HCT116 (cell line): ENCODE data around the gene MYO10. TPM values are rescaled to one million over a fixed set of nuclear protein-coding genes. Genes with fewer than 3 reads are reported as not detected.

Experiments used
- ATAC-seq: fragments of 200-7000 bp; cut with Tn5 transposase; 2 replicates; pipeline ENCODE4 v1.9.1; 2020; ENCODE audit warnings: mild to moderate bottlenecking, moderate library complexity
- BruUV-seq: library from RNA; stranded (reverse); fragments of 400-500 nt; replicated peaks from 2 replicates; lab custom pipeline; 2021; lab: Mats Ljungman, UMichigan
- CTCF ChIA-PET: fragments of 300-600 bp; sonication (Branson Sonifier 250); formaldehyde crosslinking; loops from one replicate; lab custom pipeline; 2021; ENCODE audit warnings: antibody characterized with exemption; lab: Charles Lee
- POLR2A ChIA-PET: fragments of 300-600, 350-600 bp; sonication (Branson Sonifier 250); formaldehyde crosslinking; loops from one replicate; lab custom pipeline; 2021; ENCODE audit warnings: antibody characterized with exemption; lab: Charles Lee
- RAD21 ChIA-PET, 2 experiments: fragments of 300-600 bp; sonication (Branson Sonifier 250); formaldehyde crosslinking; loops; one replicate each; lab custom pipeline; 2023; ENCODE audit warnings: low total read pairs in 2 of 2; ENCODE audit not compliant: uncharacterized antibody in 2 of 2, unreplicated experiment in 2 of 2, low non-redundant PET in 1 of 2; lab: Charles Lee
- DNase-seq: peaks from one replicate; pipeline ENCODE4 v3.0.0-alpha.2; 2010; ENCODE audit warnings: low read depth, low spot score
- H2AFZ ChIP-seq: fragments of 200-600 bp; shearing (Covaris generic), sonication (generic); 2 replicates; pipeline ENCODE4 v1.6.1; 2017; ENCODE audit warnings: low read depth, mixed run types, mixed read lengths, antibody characterized with exemption, low read length; ENCODE audit not compliant: poor library complexity, severe bottlenecking
- H3K27ac ChIP-seq: 2 replicates; pipeline ENCODE4 v1.5.1; 2012; ENCODE audit warnings: low read depth, low read length
- H3K27me3 ChIP-seq: fragments of 200-600 bp; sonication (generic); 2 replicates; pipeline ENCODE4 v1.6.1; 2016; ENCODE audit warnings: mixed run types, low read length, mixed read lengths; ENCODE audit not compliant: insufficient read depth
- H3K36me3 ChIP-seq, 2 experiments: fragments of 200-500 bp in 1 of 2; fragments of 200-600 bp in 1 of 2; sonication (Bioruptor generic) in 1 of 2; sonication (generic) in 1 of 2; 2 replicates each; pipeline versions ENCODE4 v1.5.1 to v1.6.1; 2014 to 2016; ENCODE audit warnings: low read length in 2 of 2, inconsistent platforms in 1 of 2, mixed read lengths in 1 of 2, mixed run types in 1 of 2; ENCODE audit not compliant: insufficient read depth in 2 of 2, control insufficient read depth in 1 of 2
- H3K4me1 ChIP-seq, 2 experiments: fragments of 200-600 bp in 1 of 2; sonication (generic) in 1 of 2; 2 replicates each; pipeline versions ENCODE4 v1.5.1 to v1.6.1; 2012 to 2017; ENCODE audit warnings: low read length in 2 of 2, inconsistent platforms in 1 of 2, mild to moderate bottlenecking in 1 of 2, mixed read lengths in 1 of 2, mixed run types in 1 of 2, moderate library complexity in 1 of 2; ENCODE audit not compliant: insufficient read depth in 2 of 2, control insufficient read depth in 1 of 2
- H3K4me2 ChIP-seq: fragments of 200-600 bp; sonication (generic); 2 replicates; pipeline ENCODE4 v1.6.1; 2017; ENCODE audit warnings: mixed run types, low read length, mixed read lengths
- H3K4me3 ChIP-seq, 2 experiments: fragments of 200-600 bp in 1 of 2; sonication (generic) in 1 of 2; replicated peaks in 1 of 2; 2 replicates each; pipeline ENCODE4 v1.5.1; 2011 to 2016; ENCODE audit warnings: low read length in 2 of 2, control low read depth in 1 of 2, low read depth in 1 of 2, mild to moderate bottlenecking in 1 of 2, mixed read lengths in 1 of 2, mixed run types in 1 of 2
- H3K79me2 ChIP-seq: fragments of 200-600 bp; sonication (generic); 2 replicates; pipeline ENCODE4 v1.6.1; 2017; ENCODE audit warnings: mild to moderate bottlenecking, mixed run types, low read length, moderate library complexity, mixed read lengths; ENCODE audit not compliant: insufficient read depth
- H3K9ac ChIP-seq: fragments of 200-600 bp; sonication (generic); 2 replicates; pipeline ENCODE4 v1.6.1; 2016; ENCODE audit warnings: low read length, mixed read lengths
- H3K9me2 ChIP-seq: fragments of 200-600 bp; sonication (generic), shearing (Covaris generic); 2 replicates; pipeline ENCODE4 v1.6.1; 2017; ENCODE audit warnings: mixed run types, mild to moderate bottlenecking, moderate library complexity; ENCODE audit not compliant: insufficient read depth
- H3K9me3 ChIP-seq, 2 experiments: fragments of 200-500 bp in 1 of 2; fragments of 200-600 bp in 1 of 2; sonication (Bioruptor generic) in 1 of 2; sonication (generic) in 1 of 2; 2 replicates each; pipeline ENCODE4 v1.6.1; 2014 to 2017; ENCODE audit warnings: low read length in 2 of 2, mixed read lengths in 2 of 2, inconsistent platforms in 1 of 2, low read depth in 1 of 2, mild to moderate bottlenecking in 1 of 2, mixed run types in 1 of 2, moderate library complexity in 1 of 2; ENCODE audit not compliant: control insufficient read depth in 1 of 2, insufficient read depth in 1 of 2
- H4K20me1 ChIP-seq: fragments of 200-600 bp; sonication (generic), shearing (Covaris generic); 2 replicates; pipeline ENCODE4 v1.6.1; 2017; ENCODE audit warnings: mixed run types, mild to moderate bottlenecking, moderate library complexity; ENCODE audit not compliant: insufficient read depth
- ELF1 ChIP-seq: IDR thresholded peaks from 2 replicates; pipeline ENCODE4 v1.6.1; 2012; ENCODE audit warnings: low read depth, borderline replicate concordance
- JUND ChIP-seq: IDR thresholded peaks from 2 replicates; pipeline ENCODE4 v1.6.1; 2012
- MAX ChIP-seq: IDR thresholded peaks from 2 replicates; pipeline ENCODE4 v1.6.1; 2012
- POLR2AphosphoS5 ChIP-seq: IDR thresholded peaks from 2 replicates; pipeline ENCODE4 v1.6.1; 2011; ENCODE audit warnings: mild to moderate bottlenecking, low read depth, low read length, moderate library complexity
- SP1 ChIP-seq: IDR thresholded peaks from 2 replicates; pipeline ENCODE4 v1.6.1; 2012; ENCODE audit warnings: low read depth
- intact Hi-C: fragments of 100-400 bp; cut with micrococcal nuclease; formaldehyde crosslinking; loops from 2 replicates; pipeline ENCODE4 v1.10.0; 2022
- total RNA-seq: library from RNA; stranded (reverse); gene quantifications from one replicate; pipeline ENCODE4 v1.2.1, GENCODE V29; 2021; ENCODE audit not compliant: unreplicated experiment
- TF ChIP-seq, protein P1 (sequence below): IDR thresholded peaks from 2 replicates; pipeline ENCODE4 v1.6.1; 2011; ENCODE audit warnings: mild to moderate bottlenecking, low read length, moderate library complexity; ENCODE audit not compliant: insufficient replicate concordance; ENCODE audit errors: extremely low read depth

The MYO10 gene
- total RNA-seq, 1 experiment from 2014 or later: 34.9 TPM

DNA sequence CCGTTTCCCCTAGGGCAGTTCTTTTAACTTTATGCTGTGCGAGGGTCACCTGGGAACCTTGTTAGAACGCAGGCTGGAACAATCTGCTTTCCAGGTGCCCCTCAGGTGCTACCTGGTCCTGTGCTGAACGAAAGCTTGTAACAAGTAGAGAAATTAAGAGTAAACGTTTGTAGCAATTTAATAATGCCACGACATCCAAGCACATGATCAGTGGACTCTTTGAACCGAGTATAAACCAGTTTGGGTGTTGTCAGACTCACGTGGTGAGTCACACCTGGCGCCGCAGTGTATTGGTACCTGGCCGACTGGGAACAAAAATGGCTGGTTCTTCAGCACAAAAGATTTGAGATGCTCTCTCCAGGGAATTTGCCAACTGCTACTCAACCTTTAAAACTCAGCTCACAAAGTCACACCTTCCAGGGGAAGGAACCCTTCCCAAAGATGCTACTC is 926 bp upstream of the MYO10 start:
- no peak for DNase-seq
- TF ChIP-seq POLR2AphosphoS5 (0 out of 2 replicates have a peak, but pooled peaks have one; percentile 14), ELF1 (no peak), MAX (peak; percentile 82), JUND (peak; percentile 41; the same call in 1 of the 2 replicates), SP1 (peak; percentile 32; the same call in 1 of the 2 replicates)
- TF ChIP-seq, protein P1, sequence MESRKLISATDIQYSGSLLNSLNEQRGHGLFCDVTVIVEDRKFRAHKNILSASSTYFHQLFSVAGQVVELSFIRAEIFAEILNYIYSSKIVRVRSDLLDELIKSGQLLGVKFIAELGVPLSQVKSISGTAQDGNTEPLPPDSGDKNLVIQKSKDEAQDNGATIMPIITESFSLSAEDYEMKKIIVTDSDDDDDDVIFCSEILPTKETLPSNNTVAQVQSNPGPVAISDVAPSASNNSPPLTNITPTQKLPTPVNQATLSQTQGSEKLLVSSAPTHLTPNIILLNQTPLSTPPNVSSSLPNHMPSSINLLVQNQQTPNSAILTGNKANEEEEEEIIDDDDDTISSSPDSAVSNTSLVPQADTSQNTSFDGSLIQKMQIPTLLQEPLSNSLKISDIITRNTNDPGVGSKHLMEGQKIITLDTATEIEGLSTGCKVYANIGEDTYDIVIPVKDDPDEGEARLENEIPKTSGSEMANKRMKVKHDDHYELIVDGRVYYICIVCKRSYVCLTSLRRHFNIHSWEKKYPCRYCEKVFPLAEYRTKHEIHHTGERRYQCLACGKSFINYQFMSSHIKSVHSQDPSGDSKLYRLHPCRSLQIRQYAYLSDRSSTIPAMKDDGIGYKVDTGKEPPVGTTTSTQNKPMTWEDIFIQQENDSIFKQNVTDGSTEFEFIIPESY: no peak
- TF ChIP-seq, all 23 proteins: peak for 4
- ChIA-PET POLR2A (interaction anchor here (1.0 kb wide), 1 partner anchor 196 kb away, joined by 3 read pairs; no protein-coding TSS in a partner anchor), CTCF (no interaction called here), RAD21 (no interaction called here)
- H2AFZ ChIP-seq: peak overlapping the region; percentile 70
- H3K36me3 ChIP-seq: no peaks in the 10 kb centered on the region
- H3K9ac ChIP-seq: peak overlapping the region; percentile 64
- H3K4me3 ChIP-seq: peak overlapping the region; percentile 54 to 82
- BruUV-seq: no TSS peak
- H3K79me2 ChIP-seq: peaks cover 34% of the 10 kb centered on the region
- H4K20me1 ChIP-seq: peaks cover 8% of the 10 kb centered on the region; the same call in 1 of the 2 replicates
- ATAC-seq: peak; percentile 38
- intact Hi-C loops: loop anchor here (5.0 kb wide), 2 partner anchors 65 to 195 kb away; no protein-coding TSS in a partner anchor
- H3K27ac ChIP-seq: peak overlapping the region; percentile 41; the same call in 1 of the 2 replicates
- no peaks in the 10 kb centered on the region for H3K9me3 ChIP-seq
- peaks cover 26 to 28% of the 10 kb centered on the region in 2 experiments; a peak in 3 of 4 replicates for H3K4me1 ChIP-seq
- peaks cover 17% of the 10 kb centered on the region for H3K27me3 ChIP-seq
- peak overlapping the region; percentile 81 for H3K4me2 ChIP-seq
- H3K9me2 ChIP-seq: no peaks in the 10 kb centered on the region
